GM19468 (cell line): Measurements from ENCODE around the gene INAFM2.
A peak's percentile ranks its signal among the peaks of the same experiment; 100 is the strongest.

Source experiments
- ATAC-seq: cut with Tn5 transposase; IDR thresholded peaks from one replicate; pipeline ENCODE4 v1.9.1; 2021; ENCODE audit warnings: mild to moderate bottlenecking, moderate library complexity, moderate number of reproducible peaks; ENCODE audit not compliant: unreplicated experiment; ENCODE audit errors: extremely low read depth

INAFM2 gene

DNA sequence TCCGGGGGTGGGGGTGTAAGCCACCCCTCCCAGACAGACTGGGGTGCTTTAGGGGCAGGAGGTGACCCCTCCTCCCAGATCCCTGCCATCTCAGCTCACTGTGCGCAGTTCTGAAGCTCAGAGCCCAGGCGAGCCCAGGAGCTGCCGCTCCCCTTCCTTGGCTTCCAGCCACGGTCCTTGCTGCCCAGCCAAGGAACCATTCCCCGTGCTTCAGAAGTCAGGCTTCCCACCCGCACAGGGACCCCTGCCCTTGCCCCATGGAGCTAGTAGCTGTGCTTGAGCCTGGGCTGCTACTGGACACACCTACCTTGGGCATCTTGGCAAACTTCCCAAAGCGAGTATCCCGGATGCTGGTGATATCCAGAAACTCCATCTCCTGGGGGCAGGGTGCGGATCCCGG, 20.5 kb upstream of the INAFM2 start:
- no peak for ATAC-seq

DNA sequence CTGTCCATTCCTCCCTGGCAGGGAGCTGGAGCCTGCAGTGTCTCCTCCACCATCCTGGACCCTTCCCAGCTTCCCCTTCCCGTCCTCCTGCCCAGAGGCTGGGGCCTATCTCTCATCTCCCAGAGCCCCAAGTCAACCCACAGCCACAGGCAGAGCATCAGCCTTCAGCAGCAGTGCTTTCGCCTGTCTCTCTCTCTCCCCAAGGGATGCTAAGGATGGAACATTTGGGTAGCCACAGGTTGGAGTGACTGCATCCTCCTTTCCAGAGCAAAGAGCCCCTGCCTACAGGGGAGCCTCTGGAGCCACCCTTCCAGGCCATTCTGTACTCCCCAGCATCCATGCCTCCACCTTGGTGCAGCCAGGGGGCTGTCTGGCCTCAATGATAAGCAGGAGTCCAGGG, 19.9 kb upstream of the INAFM2 start:
- ATAC-seq = no peak

DNA sequence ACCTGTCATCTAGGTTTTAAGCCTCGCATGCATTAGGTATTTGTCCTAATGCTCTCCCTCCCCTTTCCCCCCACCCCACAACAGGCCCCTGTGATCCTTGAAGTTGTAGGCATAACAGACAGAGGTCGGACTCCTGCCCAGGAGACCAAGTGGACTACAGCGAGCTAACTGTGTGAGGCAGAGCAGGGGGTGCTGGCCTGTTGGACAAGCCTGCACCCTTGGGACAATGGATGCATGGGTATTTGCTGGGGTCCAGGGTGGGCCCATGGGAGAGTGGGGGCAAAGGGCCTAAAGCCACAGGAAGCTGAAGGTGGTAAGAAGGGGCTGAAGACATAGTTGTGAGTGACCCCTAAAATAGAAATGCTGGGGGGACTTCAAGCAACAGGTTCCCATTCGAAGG, 18.2 kb upstream of the INAFM2 start:
- no peak for ATAC-seq

DNA sequence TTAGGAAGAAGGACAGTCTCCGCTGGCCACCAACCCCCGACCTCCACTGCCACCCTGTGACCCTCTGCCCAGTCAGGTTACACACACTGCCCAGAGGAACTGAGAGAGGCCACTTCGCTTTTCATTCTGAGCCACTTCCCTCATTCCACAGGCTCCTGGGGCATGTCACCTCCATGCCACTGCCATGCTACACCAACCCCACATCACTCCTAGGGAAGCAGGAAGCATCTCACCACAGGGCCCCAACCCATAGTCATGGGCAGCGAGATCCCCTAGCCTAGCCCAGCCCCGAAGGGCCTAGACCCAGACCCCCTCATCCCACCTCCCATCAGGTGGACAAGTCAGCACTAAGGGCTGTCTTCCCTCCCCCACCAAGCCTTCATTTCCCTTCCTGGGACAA, 17.1 kb upstream of the INAFM2 start:
- no peak for ATAC-seq

DNA sequence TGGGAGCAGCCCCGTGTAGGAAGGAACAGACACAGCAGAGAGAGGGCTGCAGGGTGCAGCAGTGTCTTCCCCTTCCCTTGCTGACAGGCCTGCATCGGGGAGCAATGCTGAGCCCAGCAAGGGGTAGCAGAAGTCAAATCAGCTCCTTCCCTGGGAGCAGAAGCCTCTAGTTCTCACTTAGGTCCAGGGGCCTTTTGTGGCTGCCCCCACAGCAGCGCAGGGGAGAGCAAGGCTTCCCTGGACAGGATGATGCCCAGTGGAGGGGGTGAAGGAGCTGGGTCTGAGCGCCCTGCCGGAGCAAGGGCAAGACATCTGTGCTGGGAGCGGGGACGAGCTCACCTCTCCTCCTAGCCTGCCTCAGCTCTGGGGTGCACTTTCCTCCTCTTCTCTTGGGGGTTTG, 16.6 kb upstream of the INAFM2 start:
- no peak for ATAC-seq

DNA sequence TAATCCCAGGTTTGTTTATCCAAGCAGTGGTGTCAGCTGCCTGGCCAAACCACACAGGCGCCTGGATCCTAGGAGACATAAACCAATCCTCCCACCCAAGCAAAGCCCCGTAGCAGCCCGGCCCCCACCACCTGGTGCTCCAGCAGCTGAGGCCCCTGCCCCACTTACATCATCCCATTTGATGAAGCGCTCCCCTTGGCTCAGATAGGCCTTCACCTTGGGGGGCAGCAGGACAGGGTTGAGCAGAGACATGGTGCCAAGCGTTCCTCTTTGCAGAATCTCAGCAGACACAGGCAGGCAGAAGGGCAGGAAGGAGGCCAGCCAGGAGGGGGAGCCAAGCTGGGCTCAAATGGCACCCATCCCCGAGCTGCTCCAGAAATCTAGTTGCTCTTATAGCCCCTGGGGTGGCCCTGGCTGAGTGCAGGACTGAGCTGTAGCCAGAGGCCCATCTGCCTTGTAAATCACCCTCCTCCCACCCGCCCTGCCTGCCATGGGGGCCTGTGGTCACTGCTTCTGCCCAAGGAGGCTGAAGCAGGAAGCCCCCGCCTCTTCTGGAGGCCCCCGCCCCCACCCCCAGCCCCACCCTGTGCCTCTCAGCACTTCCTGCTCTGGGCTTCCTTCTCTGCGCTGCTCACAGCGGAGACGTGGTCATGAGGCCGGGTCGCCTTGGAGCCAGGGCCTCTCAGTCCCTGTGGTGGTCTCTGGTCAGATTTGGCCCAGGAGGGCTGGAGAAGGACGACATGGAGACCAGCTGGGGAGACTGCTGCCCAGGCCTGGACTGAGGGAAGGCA, 15.9 kb upstream of the INAFM2 start, which contains the start of gene PLCB2:
PLCB2 (minus strand) TSS at position 515 of the 791 bp plus-strand sequence; CDS start at position 252, 263 bp downstream.
- peak; percentile 48 for ATAC-seq

DNA sequence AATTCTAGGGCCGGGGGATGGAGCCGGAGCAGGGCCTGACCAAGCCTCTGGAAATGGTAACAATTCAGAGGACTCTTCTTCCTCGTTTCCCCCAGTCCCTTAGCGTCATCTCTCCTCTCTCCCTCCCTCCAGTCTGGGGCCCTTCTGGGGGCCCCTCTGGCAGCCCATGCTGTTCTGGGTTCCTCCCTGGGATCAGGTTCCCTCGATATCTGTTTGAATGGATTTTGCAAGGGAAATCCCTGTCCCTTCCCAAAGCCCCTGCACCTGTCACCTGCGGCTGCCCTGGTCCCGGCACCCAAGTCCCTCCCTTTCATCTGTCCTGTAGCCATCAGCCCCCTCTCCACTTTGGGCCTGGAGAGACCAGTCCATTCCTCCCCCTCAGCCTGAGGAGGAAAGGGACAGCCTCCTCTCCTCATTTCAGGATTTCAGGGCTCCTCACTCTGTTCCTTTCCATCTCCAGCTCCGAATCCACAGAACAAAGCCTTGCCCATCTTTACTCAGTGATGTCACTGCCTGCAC, 14.1 kb upstream of the INAFM2 start:
- no peak for ATAC-seq

DNA sequence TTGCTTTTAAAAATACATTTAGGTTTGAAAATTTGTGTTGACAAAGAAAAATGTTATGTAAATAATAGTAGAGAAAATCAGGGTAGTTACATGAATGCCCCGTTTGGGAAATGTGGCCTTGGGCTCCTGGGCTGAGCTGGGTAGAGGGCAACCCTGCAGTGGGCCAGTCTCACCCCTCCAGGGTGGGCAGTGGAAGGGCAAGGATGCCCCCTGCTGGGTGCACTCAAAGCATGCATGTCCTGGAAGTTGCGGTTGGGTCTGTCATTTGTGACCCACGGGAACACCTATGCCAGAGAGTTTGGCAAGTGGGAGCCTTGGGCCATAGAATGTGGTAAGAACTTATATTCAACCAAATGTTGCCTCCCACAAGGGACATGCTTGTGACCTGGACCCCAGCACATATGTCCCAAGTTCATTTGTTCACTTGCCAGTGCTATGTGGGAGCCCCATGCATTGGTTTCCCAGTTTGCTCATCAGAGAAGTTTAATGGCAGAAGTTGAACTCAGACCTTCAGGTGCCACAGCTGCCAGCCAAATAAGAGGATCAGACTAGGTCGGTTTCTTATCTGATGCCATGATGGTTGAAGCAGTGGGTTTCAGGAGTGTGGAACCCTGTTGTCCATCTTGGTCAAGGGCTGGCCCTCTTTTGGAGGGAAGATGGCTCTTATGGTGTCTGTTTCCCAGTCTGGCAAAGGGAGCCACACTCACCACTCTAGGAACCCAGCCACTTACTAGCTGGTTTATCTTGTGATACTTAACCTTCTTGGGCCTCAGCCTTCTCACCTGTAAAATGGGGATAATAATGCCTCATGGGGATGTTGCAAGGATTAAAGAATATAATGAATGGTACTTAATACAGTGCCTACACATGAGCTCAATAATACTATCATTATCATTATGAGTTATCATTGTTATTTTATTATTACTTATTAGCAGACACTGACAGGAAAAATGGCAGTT, 13.2 kb upstream of the INAFM2 start:
- ATAC-seq = no peak

DNA sequence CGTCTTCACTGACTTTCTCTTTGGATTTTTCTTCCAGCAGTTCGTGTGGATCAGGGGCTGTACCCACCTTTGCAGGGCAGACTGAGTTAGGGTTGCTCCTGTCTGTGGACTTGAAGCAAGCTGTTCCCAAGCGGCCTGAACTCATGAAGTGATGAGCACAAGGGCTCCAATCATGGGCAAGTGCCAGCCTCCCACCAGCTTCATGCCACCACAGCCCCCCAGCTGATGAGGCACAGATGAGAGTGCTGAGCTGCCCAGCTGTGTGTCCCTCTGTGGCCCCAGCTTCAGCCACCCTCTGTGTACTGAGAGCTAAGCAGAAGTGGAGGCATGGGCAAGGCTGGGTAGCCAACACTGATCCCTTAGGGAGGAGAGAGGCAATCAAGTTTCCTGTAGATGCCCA, 12.5 kb upstream of the INAFM2 start:
- no peak for ATAC-seq

DNA sequence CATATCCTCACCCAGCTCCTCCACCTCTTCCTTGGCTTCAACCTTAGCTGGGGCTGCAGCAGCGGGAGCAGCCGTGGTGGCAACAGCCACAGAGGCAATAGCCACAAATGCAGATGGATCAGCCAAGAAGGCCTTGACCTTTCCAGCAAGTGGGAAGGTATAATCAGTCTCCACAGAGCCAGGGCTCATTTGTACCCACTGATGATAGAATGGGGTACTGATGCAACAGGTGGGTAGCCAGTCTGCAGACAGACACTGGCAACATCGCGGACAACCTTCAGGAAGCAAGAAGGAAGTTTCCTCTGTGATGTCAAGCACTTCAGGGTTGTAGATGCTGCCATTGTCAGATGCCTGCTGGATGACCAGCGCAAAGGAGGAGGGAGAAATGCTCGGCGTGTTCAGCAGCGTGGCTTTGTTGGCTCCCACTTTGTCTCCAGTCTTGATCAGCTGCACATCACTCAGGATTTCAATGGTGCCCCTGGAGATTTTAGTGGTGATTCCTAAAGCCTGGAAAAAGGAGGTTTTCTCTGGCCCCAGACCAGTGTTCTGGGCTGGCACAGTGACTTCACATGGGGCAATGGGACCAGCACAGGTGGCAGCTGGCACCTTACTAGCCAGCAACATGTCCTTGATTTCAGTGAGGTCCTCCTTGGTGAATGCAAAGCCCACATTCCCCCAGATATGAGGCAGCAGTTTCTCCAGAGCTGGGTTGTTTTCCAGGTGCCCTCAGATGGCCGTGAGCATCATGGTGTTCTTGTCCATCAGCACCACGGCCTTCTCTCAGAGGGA, 10.9 kb upstream of the INAFM2 start:
- no peak for ATAC-seq

DNA sequence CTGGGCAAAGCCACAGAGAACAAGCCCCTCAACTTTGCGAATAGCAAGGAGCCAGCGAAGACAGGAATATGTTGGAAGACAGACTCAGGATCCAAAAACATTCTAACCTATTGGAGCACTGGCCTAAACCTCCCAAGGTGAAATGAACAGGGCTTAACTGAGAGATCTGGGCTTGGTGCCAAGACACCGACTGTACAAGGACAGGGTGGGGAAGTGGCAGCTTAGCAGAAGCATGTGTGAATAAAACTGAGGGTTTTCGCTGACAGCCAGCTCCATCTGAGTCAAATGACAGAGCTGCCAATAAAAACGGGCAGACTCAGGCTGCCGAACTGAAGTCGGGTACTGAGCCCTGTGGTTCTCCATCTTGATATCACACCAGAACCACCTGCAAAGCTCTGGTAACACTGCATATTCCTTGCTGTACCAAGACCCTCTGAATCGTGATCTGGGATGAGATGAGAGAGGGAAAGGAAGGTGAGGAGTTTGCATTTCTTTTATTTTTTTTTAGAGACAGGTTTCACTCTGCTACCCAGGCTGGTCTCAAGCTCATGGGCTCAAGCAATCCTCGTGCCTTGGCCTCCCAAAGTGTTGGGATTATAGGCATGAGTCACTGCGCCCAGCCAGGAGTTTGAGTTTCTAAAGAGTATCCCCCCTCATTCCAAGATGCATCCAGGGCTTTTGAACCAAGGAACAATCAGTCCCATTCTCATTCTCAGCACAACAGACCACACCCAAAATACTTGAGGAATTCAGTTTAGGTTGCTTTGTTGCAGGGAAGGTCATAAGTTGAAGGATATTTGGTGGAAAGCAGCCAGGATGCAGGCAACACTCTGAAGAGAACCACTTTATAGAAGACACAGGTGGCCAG, 9.7 kb upstream of the INAFM2 start:
- ATAC-seq = no peak

DNA sequence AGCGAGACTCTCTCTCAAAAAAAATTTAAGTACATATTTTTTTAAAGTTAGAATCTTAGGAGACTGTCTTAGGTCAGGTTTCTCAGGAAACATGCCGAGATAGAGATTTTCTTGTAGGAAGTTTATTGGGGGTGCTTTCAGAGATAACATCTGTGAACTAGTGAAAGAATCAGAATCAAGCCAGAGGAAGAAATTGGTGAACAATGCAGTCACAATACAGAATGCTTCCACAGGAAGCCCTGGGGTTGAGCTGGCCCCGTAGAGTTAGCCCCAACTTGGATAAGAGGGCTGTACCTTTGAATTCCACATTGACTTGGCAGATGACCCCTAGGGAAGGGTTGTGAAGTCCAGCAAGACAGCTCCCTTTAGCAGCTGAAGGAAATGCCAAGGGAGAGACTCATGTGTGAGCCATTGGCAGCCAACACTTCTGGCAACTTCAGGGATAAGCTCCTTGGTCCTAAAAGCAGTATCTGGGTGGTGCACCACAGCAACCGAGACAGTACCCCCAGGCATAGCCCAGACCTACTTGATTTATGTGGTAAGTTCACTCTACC, 8.7 kb upstream of the INAFM2 start:
- ATAC-seq = no peak

DNA sequence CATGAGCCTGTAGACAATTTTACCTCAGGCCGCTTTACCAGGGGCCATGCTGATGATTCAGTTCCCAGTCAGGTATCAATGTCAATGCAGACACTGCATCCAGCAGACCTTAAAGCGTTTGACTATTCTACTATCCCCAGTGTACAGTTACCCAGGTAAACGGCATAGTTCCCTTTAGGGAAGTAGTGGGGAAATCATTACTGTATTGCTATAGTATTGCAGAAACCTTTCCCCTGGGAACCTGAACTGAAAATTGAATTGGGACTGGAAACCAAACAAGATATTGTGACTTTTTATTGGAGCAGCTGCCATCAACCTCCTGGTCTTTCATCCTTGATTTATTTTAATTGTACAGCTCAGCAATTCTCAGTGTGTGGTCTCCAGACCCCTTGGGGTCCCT, 6.6 kb upstream of the INAFM2 start:
- ATAC-seq = no peak

DNA sequence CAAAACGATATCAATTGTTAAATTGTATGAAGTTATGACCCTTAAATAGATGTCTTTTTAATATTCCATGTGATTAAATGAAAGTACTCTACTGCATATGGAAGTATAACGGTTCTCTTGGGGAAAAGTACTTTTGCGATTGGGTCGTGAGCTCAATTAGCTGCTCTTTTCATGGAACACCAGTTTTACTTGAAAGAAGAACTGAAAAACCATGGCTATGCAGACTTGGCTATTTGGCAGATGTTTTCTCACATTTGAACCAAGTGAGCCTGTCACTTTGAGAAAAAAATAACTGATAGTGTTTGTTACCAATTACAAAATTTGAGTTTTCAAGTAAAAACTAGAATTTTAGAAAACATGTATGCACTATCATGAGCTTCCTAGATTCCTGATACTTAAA, 5.9 kb upstream of the INAFM2 start:
- ATAC-seq = no peak

DNA sequence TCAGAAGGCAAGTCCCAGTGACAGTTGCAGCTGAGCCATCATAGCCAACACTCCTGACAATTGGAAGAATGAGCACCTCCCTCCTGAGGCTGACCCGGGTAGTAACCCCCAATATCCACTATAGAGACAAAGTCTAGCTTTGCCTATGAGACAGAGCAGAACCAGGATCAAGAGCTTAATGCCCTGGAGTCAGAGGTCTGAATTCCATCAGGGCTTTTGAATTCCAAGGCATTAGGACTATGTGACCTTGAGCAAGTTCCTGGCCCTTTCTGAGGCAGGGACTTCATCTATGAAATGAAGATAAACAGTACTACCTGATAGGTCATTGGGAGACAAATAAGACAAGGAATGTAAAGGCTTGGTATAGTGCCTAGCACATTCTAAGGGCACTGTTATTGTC, 3.1 kb upstream of the INAFM2 start:
- no peak for ATAC-seq

DNA sequence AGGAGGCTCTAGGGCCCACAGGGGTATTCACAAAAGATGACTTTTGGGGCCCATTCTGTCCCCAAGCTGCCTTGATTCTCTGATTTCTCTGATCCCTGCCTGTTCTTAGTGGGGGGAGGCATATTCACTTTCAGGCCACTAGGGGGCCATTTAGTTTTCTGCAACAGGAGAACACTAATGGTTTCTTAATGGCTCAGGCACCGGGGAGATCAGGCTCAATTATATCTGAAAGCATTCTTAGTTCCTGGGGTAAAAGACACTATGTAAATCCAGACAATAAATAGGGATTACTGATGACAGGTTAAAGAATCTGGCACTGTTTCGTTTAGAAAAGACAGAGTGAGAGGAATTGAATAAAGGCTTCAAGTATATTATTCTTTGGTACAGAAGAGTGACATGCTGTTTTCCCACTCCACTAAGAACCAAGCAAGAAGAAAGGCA, 2.5 kb upstream of the INAFM2 start:
- ATAC-seq = no peak

DNA sequence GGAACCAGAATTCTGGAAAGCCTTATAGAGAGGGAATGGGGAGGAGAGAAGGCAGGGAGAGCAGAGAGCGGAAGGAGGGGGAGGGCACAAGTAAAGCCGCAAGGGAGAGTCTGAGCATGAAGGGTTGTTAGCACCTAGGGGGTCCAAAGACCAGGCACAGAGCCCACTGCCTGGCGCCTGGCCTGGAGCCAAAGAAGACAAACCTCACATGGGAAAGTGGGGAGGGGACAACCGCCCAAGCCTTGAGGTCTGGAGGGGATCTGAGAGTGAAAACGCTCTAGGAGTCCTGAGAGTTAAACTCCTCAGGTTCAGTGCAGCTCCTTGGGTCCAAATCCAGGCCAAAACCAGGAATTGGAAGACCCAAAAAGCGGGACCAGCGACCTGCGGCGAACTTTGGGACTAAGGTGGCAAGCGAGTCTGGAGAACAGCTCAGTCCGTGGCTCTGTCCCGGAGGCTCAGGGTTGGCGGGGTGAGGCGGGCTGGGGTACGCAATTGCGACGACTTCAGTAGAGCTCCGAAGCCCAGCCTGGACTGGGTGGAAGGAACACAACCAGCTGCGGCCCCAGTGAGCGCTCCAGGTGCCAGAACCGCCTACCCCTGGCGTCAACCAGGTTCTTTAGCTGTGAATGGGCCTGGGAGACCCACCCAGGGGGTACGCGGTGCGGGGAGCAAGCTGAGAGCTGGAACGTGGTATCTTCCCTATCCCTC, 807 bp upstream of the INAFM2 start:
- ATAC-seq = no peak
